HG03460 (cell line): ENCODE measurements around the gene RNASEH2B.

ENCODE experiments used
- ATAC-seq: cut with Tn5 transposase; IDR thresholded peaks from one replicate; pipeline ENCODE4 v1.9.1; 2021; ENCODE audit not compliant: unreplicated experiment

The RNASEH2B gene

GRCh38 chr13:50991579-50992521, 82.3 kb downstream of the RNASEH2B start:
- ATAC-seq, result peak; percentile 88

- ATAC-seq, result no peak
These were observed 83.8 kb downstream of the RNASEH2B start for GRCh38 chr13:50993371-50993770.

GRCh38 chr13:50993934-50994333, 84.3 kb downstream of the RNASEH2B start:
- no peak for ATAC-seq

GRCh38 chr13:50994651-50995050, 85.1 kb downstream of the RNASEH2B start:
- no peak for ATAC-seq

- ATAC-seq, result no peak
These were observed 86.3 kb downstream of the RNASEH2B start for GRCh38 chr13:50995854-50996253.

GRCh38 chr13:50998326-50998725, 88.7 kb downstream of the RNASEH2B start:
- ATAC-seq, result no peak

- ATAC-seq, result no peak
These were observed 90.0 kb downstream of the RNASEH2B start for GRCh38 chr13:50999641-51000040.

- ATAC-seq, result no peak
These were observed 90.5 kb downstream of the RNASEH2B start for GRCh38 chr13:51000061-51000460.

- no peak for ATAC-seq
These were observed 91.1 kb downstream of the RNASEH2B start for GRCh38 chr13:51000571-51001260.

GRCh38 chr13:51001335-51001734, 91.7 kb downstream of the RNASEH2B start:
- no peak for ATAC-seq

- no peak for ATAC-seq
These were observed 93.1 kb downstream of the RNASEH2B start for GRCh38 chr13:51002736-51003135.

GRCh38 chr13:51003642-51004041, 94.1 kb downstream of the RNASEH2B start:
- no peak for ATAC-seq

- ATAC-seq, result no peak
These were observed 94.7 kb downstream of the RNASEH2B start for GRCh38 chr13:51004111-51004865.

- ATAC-seq, result no peak
These were observed 95.4 kb downstream of the RNASEH2B start for GRCh38 chr13:51004918-51005460.

GRCh38 chr13:51005566-51005965, 96.0 kb downstream of the RNASEH2B start:
- no peak for ATAC-seq
